LHCN-M2 (cell line): ENCODE results near the gene RASSF6. TPM values are rescaled to one million over a fixed set of nuclear protein-coding genes. Genes with fewer than 3 reads are reported as not detected.
A peak's percentile ranks its signal among the peaks of the same experiment; 100 is the strongest.
"Not testable (repeated sequence)": the region's sequence is repeated elsewhere in the genome, so short reads cannot be mapped to it uniquely, and the experiment has no call there.

Experiments used
- DNase-seq: peaks from one replicate; pipeline ENCODE4 v3.0.0-alpha.2; 2012; ENCODE audit warnings: low read depth
- total RNA-seq: library from RNA; depleted of rRNA; stranded (reverse); fragments of >200 nt; gene quantifications from 2 replicates; pipeline ENCODE4 v1.2.3, GENCODE V29; 2014

The RASSF6 gene
- total RNA-seq, 1 experiment from 2014 or later, result 0.17 TPM

DNA sequence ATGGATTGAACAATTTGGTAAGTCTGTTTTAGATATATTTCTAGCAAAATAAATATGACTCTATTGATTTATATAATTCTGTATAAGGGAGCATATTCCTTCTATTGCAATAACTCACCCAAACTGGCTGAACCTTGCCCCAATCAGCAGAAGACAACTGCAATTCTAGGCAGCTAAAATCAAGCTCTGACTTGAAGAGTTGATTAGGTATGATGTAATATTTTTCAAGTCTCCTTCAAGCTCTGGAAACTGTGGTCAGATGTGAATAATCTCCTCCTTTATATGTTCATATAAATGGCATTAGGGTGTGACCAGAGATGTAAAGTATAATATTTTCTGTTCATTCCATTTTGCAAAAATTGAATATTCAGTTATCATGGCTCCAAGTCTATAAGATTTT lies 8.2 kb downstream of the RASSF6 start:
- DNase-seq, result no peak

DNA sequence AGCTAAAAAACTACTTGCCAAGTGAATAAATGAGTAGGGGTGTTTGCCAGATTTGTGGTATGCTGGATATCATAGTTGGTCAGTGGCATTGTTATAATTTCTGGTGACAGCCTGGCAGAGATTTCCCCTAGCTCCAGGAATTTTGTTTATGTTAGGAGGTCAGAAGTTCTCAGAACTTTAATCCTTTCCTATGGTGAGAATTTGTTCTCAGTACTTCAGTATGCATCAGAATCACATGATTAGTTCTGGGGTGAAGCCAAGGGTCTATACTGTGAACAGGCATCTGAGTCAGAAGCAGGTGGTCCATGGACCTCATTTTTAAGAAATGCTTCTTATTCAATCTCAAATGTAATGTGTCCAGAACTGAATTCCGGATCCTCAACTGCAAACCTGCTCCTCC lies 10.5 kb downstream of the RASSF6 start:
- DNase-seq, result peak; percentile 91

DNA sequence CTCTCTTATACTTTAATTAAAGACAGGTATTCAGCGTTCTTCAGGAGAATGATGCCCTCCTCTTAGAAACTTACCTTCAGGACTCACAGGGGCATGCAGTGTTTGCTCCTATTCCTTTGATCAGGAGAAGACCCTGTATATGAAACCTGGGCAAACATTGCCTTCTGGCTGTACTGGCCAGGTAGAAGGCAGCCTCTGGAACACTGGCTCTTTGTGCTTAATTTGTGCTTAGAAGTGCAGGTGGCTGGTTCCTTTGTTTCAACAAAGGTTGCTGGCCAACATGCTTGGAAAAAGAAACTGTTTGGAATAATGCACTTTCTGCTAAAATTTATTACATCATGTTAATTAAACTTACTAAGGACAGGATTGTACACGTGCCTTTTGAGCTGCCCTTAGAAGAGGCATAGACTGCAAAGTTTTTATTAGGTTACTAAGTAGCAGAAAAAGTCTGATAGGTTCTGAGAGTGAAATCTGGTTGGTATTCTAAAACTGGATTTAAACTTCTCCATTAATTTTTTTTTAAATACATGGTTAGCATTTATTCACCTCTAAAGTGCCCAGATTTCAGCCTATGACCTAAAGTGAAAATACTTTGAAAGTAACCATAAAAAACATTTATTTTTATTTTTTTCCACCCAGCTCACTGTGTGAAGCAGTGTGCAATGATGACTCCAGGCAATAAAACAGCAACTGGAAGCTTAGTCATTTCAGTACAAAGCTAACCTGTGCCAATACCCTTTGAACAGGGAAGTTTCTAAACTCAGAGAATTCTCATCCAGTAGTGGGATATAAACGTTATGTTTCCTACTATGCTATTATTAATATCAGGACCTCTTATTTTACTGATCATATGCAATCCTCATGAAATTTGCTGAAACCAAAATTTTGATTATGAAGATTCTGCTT lies 11.3 kb downstream of the RASSF6 start:
- DNase-seq, result peak; percentile 84

DNA sequence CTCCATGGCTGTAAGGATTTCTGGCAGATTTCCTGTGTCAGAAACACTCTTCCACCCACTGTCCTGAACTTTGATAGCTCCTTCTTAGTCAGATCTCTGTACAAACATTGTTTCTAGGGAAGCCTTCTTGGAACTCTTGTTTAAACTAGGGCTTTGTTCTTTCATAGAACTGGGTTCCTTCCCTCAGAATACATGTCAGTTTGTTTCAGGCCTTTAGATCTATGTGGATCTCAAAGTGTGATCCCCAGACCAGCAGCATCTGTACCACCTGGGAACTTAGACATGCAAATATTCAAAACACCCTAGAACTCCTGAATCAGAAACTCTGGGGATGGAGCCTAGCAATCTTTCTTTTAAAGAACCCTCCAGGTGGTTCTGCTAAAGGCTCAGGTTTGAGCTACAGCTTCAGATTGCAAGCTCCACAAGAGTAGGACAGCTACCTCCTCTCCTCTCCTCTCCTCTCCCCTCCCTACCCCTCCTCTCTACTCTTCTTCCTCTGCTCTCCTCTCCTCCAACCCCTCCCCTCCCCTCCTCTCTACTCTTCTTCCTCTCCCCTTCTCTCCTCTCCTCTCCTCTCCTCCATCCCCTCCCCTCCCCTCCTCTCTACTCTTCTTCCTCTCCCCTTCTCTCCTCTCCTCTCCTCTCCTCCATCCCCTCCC lies 12.7 kb downstream of the RASSF6 start:
- peak; percentile 36 for DNase-seq

DNA sequence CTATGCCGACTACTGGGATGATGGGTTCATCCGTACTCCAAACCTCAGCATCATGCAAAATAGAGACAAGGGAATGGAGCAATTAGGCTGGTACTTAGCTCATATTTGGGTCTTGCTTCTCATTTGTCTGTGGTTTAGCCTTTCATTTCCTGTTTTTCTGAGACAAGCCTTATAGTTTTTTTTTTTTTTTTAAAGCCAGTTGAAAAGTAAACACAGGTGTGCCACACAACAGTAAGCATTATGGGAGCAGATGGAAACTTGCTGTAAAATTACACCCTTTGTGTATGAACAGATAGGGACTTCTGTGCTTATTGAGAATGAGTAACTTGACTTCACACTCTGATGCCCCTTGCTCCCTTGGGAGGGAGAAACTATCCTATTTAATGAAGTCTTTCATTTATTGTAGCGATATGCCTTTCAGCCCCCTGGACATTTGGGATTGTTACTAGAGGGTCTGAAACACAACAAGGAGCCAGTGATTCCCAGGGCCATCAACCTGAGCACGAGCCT lies 13.7 kb downstream of the RASSF6 start:
- DNase-seq, result peak; percentile 44

DNA sequence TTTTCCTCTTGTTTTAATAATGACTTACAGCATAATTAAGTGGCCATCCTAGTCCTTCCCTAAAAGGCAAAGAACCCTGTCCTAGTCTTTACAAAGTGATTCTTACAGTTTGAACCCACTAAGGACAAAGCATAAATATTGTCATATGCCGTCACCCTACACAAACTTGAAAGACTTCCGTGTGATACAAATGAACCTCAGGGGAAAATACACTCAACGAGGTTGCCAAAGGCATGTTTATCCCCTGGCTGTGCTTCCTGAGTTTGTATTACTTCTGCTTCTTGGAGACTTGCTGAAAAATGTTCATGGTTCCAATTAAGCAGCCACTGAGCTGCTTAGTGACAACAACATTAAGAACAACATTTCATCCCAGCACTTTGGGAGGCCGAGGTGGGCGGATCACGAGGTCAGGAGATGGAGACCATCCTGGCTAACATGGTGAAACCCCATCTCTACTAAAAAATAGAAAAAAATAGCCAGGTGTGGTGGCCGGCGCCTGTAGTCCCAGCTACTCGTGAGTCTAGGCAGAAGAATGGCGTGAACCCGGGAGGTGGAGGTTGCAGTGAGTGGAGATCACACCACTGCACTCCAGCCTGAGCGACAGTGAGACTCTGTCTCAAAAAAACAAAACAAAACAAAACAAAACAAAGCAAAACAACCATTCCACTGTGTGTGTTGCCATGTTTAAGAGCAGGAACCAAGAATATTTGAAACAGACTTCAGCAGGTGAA lies 16.2 kb downstream of the RASSF6 start:
- peak; percentile 47 for DNase-seq

DNA sequence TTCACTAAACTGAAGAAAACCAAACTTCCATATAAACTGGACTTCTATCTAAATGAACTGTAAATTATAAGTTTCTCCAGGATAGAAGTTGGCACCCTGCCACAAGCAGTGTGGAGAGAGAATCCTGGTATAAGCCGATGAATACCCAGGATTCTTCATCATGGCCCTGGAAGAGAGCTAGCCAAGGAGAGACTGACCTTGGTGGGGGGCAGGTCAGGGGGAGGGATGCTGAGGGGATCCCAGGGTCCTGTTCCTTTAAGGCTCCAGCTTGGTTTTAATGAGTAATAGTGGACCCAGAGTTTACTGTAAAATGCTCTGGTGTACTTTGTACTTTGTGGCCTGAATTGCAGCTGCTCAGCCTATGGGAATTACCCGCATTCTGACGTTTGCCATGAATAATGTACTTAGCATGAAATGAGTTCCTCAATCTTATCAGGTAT lies 16.9 kb downstream of the RASSF6 start:
- peak; percentile 94 for DNase-seq

DNA sequence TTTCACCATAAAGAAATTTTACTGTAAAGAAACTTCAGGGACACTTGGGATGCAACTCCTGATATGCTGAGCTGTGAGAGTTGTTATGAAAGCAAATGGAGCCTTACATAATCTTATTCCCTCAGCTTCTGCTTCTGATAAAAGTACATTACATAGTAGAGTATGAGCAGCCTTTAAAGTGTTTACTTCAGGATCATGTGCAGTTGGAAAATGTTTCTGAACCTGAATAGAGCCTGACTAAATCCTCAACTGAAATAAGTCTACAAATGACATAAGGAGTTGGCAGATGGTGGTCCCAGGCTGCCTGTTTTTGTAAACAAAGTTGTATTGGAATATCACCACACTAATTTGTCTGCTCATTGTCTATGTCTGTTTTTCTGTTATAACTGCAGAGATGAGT lies 19.3 kb downstream of the RASSF6 start:
- DNase-seq, result no peak

DNA sequence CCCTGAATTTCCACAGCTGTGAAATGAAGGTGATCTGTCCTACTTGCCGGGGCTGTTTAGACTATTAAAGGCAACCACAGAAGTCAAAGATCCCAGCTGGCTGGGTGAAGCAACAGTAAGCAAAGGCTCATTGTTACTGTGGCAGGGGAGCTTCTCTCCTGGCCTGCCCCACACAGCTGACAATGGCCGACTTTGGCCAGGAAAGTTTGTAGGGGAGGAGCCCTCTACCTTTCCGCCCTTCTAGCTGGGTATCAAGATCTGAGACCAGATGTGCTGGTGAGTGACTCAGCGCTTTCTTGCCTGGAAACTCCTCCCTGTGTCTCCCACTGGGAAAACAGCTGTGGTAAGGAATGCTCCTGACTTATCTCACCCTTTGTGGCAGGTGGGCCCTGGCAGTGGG lies 21.1 kb downstream of the RASSF6 start:
- DNase-seq, result peak; percentile 93

DNA sequence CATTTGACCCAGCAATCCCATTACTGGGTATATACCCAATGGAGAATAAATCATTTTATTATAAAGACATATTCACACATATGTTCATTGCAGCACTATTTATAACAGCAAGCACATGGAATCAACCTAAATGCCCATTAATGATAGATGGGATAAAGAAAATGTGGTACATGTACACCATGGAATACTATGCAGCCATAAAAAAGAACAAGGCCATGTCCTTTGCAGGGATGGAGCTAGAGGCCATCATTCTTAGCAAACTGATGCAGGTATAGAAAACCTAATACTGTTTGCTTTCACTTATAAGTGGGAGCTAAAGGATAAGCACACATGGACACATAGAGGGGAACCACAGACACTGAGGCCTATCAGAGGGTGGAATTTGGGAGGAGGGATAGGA lies 22.6 kb downstream of the RASSF6 start:
- no peak for DNase-seq

DNA sequence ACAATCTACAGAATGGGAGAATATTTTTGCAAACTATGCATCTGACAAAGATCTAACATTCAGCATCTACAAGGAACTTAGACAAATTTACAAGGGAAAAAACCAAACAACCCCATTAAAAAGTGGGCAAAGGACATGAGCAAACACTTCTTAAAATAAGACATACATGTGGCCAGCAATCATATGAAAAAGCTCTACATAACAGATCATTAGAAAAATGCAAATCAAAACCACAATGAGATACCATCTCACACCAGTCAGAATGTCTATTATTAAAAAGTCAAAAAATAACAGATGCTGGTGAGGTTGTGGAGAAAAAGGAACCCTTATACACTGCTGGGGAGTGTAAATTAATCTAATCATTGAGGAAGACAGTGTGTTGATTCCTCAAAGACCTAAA lies 23.1 kb downstream of the RASSF6 start:
- not testable (repeated sequence) for DNase-seq

DNA sequence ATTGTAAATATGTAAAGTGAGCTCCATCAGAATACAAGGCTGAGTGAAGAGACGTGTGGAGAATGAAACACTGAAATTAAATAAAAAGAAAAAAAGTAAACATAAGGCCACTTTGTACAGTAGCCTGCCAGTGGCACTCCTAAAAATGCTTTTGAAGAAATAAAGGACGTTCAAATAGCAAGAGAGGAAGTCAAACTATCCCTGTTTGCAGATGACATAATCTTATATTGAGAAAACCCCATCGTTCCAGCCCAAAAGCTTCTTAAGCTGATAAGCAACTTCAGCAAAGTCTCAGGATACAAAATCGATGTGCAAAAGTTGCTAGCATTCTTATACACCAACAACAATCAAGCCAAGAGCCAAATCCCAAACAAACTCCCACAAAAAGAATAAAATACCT lies 24.2 kb downstream of the RASSF6 start:
- DNase-seq, result no peak

DNA sequence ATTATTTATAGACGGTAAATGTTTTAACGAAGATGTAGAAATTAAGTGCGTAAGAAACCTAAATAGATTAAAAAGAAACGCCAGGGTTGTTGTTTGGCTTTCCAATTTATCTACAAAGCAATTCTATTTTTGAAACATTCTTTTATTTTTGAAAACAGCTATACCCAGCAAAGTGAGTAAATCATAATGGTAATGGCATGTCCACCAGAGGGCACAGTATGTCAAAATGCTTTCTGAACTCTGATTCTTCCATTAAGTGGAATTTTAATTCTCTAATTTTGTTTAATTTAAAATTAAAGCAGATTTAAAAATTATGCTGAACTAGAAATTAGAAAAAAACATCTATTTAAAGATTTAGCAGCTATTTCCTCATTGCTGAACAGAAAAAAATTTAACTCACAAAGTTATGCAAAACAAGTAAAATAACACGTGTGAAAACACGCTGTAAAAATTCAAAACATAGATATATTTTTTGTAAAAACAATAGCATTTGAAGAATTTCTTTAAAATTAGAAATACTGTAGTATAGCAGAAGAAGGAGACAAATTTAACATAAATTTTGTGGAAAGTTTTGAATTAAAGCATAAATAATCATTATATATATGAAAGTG lies 26.5 kb downstream of the RASSF6 start:
- peak; percentile 51 for DNase-seq

DNA sequence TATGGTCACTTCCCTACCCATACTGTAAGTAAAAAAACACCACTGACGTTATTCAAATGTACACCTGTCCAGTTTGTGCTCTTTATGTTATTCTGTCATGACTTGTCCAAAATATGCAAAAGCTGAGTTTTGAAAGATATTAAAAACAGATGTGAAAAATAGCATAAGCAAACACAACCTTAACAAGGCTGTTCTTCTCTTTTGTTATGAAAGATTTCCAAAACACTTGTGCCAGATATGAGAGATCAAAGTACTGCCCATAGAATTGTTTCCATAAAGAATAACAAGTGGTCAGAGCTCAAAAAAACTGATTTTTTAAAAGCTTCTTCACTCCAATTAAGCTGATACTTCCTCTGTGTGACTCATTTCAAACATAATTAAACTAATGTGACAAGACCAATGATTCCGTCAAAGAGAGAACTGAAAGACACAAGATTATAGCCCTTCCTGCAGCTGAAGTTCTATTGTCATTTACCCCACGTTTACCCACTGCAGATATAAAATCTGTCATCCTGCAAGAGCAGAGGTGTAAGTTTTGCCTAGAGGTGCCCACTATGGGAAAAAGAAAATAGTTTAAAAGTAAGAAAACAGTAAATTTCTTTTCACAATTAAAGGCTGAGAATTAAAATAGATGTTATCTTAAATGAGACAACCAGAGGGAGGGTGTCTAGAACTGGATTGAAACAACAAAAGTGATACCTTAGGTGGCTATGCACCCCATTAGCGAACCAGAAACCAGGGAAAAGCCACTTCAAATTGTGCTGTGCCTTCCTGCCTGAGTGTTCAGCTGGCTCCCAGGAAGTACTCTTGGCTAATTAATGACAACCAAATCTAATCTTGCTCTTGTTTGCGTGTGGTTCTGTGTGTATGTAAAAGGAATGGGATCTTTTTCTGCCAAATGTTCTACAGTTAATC lies 30.1 kb downstream of the RASSF6 start:
- no peak for DNase-seq

DNA sequence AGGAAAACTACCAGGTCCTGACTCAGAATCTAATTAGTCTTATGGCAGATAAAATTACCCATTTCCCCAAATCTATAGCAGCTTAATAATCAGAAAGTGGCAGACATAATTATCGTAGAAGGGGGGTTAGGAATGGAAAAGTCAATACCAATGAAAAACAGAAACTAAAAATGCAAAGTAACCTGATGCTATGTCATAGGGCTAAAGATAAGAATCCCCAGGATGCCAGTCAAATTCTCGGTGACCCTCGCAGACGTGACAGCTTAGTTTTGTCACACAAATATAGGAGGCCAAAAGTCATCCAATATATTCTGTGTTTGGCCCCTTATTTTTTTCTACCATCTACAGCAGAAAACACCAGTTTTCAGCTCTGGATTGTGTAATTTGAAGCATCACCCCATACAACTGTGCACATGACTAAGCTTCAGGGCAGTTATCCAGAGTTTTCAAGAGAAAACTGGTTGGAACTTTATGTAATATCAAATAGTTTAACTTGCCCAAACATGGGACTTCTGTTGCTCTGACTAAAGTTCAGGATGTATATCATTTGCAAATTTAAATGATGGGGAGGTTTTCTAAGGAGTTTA lies 30.9 kb downstream of the RASSF6 start:
- DNase-seq, result peak; percentile 76

DNA sequence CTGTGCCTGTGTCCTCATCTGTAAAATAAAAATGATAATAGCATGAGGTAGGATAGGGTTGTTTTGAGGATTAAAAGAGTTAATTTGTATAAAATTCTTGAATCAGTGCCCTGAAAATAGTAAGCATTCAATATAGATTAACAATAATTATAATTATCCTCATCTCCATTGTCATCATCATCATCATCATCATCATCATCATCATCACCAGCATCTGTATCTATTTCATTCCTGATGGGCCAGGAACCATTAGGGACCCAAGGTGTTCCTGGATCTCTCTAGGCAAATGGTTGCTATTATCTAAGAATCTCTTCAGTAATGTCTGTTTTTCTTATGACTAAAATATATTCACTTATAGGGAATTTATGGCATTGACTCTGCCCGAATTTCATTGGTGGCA lies 31.6 kb downstream of the RASSF6 start:
- no peak for DNase-seq

DNA sequence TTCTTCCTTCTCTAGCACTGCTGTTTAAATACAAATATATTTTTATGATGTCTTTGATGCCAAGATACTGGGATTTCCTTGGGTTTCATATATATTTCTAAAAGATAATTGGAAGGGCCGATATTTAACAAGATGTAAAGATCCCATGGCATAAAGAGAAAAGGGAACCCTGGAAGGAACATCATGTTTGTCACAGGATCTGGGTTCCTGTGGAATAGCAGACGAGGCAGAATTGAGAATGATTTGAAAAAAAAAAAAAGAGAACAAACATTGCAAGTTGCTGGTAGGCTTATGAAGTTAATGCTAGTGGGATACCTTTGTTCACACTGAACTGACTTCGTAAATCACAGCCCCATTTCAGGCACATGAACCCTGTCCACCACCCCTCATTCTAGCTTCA lies 33.6 kb downstream of the RASSF6 start:
- DNase-seq, result no peak

DNA sequence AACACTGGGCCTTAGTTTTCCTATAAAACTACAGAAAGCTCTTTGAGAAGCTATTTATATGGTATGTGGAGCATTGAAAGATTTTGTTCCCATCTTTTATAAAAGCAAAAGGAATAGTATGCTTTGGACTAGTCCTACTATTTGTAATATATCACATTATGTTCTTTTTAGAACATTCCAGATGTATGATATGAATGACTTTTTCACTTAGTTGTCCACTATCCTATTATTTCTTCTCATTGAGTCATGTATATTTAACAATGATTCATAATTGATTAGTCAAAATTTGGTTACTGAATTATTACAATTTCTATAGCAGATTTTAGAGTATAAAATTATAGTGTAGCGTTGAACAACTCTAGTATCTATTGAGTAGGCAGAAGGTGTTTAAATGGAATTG lies 34.2 kb downstream of the RASSF6 start:
- no peak for DNase-seq

DNA sequence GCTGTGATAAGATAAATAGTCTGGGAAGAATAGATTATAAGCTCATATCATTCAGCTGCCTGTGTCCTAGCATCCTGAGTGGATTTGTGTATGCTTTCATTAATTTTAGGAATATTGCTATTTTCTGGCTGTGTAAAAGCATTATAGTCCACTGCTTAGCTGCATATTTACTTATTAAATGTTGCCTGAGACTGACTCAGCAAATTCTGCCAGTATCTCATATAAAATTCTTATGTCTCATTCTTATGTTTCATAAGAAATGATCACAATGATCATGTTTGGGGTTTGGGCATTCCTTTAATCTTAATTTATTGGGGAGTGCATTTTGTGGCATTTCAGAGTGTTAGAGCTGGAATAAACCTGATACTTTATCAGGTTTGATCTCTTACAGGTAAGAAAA lies 34.9 kb downstream of the RASSF6 start:
- no peak for DNase-seq

DNA sequence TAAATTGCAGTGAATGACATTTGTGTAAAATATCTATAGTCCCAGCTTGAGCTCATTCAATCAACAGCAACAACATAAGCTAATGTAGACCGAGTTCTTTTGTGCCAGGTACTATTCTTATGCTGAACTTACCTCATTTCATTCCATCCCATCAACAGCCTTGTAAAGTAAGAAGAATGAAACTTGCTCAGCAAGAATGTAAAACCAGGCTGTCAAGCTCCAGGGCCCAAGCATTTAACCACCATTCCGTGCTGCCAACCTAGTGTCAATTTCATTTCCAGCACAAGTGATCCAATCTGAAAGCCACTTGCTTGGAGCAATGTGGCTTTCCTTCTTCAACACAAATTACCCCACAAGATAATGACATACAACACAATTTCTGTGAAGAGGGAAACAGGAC lies 36.6 kb downstream of the RASSF6 start:
- DNase-seq, result no peak
